Measurements from ENCODE around the gene KIF4A. TPM values are rescaled to one million over a fixed set of nuclear protein-coding genes. Genes with fewer than 3 reads are reported as not detected.

The KIF4A gene
- total RNA-seq, 2 experiments from 2014 or later: 29.9 to 40.7 TPM

GRCh38 chrX:70336767-70337166, 46.9 kb downstream of the KIF4A start:
- H3K4me3 ChIP-seq (ENCODE audit: low read depth, low read length, poor library complexity, severe bottlenecking): no peak overlapping the region
- intact Hi-C loops (cut with micrococcal nuclease; ENCODE audit: unreplicated experiment): no loop called here
- no peak overlapping the region for H3K4me2 ChIP-seq (ENCODE audit: low read length)
- peaks cover 66% of the 10 kb centered on the region for H3K36me3 ChIP-seq (ENCODE audit: insufficient read depth, low read length)
- H3K27ac ChIP-seq (ENCODE audit: low read depth, low read length, poor library complexity, severe bottlenecking): no peak overlapping the region
- no peaks in the 10 kb centered on the region for H4K20me1 ChIP-seq (ENCODE audit: insufficient read depth, low read length)
- CTCF ChIA-PET (ENCODE audit: unreplicated experiment): no interaction called here
- no peaks in the 10 kb centered on the region for H3K9me2 ChIP-seq (ENCODE audit: insufficient read depth, low read length)
- POLR2A ChIA-PET: no interaction called here
- no peak for DNase-seq (ENCODE audit: low spot score)
- TF ChIP-seq, protein P1, sequence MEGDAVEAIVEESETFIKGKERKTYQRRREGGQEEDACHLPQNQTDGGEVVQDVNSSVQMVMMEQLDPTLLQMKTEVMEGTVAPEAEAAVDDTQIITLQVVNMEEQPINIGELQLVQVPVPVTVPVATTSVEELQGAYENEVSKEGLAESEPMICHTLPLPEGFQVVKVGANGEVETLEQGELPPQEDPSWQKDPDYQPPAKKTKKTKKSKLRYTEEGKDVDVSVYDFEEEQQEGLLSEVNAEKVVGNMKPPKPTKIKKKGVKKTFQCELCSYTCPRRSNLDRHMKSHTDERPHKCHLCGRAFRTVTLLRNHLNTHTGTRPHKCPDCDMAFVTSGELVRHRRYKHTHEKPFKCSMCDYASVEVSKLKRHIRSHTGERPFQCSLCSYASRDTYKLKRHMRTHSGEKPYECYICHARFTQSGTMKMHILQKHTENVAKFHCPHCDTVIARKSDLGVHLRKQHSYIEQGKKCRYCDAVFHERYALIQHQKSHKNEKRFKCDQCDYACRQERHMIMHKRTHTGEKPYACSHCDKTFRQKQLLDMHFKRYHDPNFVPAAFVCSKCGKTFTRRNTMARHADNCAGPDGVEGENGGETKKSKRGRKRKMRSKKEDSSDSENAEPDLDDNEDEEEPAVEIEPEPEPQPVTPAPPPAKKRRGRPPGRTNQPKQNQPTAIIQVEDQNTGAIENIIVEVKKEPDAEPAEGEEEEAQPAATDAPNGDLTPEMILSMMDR (conservative IDR thresholded peaks at IDR 0.05; ENCODE audit: low read length): no peak
- TF ChIP-seq EZH2phosphoT487 (IDR thresholded peaks at IDR 0.05; ENCODE audit: borderline replicate concordance, low read depth, low read length): no peak
- no TSS peak for BruUV-seq (replicated peaks)
- H3K4me1 ChIP-seq (ENCODE audit: insufficient read depth, low read length, poor library complexity, severe bottlenecking): no peaks in the 10 kb centered on the region
- H3K9me3 ChIP-seq (ENCODE audit: low read length): no peaks in the 10 kb centered on the region
- H3K79me2 ChIP-seq (ENCODE audit: insufficient read depth, low read depth, low read length): no peaks in the 10 kb centered on the region
- H2AFZ ChIP-seq (ENCODE audit: low read length): no peak overlapping the region

DNA sequence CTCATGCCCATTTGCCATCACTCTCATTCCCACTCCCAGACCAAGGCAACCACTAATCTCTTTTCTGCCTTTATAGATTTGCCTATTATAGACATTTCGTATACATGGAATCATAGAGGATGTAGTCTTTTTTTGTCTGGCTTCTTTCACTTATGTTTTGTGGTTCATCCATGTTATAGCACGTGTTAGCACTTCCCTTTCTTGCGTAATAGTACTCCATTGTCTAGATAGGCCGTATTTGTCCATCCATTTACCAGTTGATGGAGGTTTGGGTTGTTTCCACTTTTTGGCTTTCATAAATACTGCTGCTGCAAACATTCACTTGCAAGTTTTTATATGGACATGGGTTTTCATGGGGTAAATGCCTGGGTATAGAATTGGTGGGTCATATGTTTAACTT, 48.4 kb downstream of the KIF4A start:
- H3K9me2 ChIP-seq (ENCODE audit: insufficient read depth, low read length): no peaks in the 10 kb centered on the region
- peaks cover 72% of the 10 kb centered on the region for H3K36me3 ChIP-seq (ENCODE audit: insufficient read depth, low read length)
- H3K27ac ChIP-seq (ENCODE audit: low read depth, low read length, poor library complexity, severe bottlenecking): no peak overlapping the region
- H3K4me2 ChIP-seq (ENCODE audit: low read length): no peak overlapping the region
- POLR2A ChIA-PET: no interaction called here
- H3K79me2 ChIP-seq (ENCODE audit: insufficient read depth, low read depth, low read length): no peaks in the 10 kb centered on the region
- DNase-seq (ENCODE audit: low spot score): no peak
- H4K20me1 ChIP-seq (ENCODE audit: insufficient read depth, low read length): no peaks in the 10 kb centered on the region
- TF ChIP-seq EZH2phosphoT487 (IDR thresholded peaks at IDR 0.05; ENCODE audit: borderline replicate concordance, low read depth, low read length): no peak
- TF ChIP-seq, protein P1 (conservative IDR thresholded peaks at IDR 0.05; ENCODE audit: low read length): no peak
- H3K9me3 ChIP-seq (ENCODE audit: low read length): no peaks in the 10 kb centered on the region
- no peak overlapping the region for H3K4me3 ChIP-seq (ENCODE audit: low read depth, low read length, poor library complexity, severe bottlenecking)
- intact Hi-C loops (cut with micrococcal nuclease; ENCODE audit: unreplicated experiment): no loop called here
- BruUV-seq (replicated peaks): no TSS peak
- CTCF ChIA-PET (ENCODE audit: unreplicated experiment): no interaction called here
- H2AFZ ChIP-seq (ENCODE audit: low read length): no peak overlapping the region
- H3K4me1 ChIP-seq (ENCODE audit: insufficient read depth, low read length, poor library complexity, severe bottlenecking): no peaks in the 10 kb centered on the region

- Histone ChIP-seq H3K79me2 (ENCODE audit: insufficient read depth, low read depth, low read length) (no peaks in the 10 kb centered on the region), H3K36me3 (ENCODE audit: insufficient read depth, low read length) (peaks cover 72% of the 10 kb centered on the region), H3K9me2 (ENCODE audit: insufficient read depth, low read length) (no peaks in the 10 kb centered on the region), H4K20me1 (ENCODE audit: insufficient read depth, low read length) (no peaks in the 10 kb centered on the region), H3K9me3 (ENCODE audit: low read length) (no peaks in the 10 kb centered on the region), H3K27ac (ENCODE audit: low read depth, low read length, poor library complexity, severe bottlenecking) (no peak overlapping the region), H2AFZ (ENCODE audit: low read length) (no peak overlapping the region), H3K4me1 (ENCODE audit: insufficient read depth, low read length, poor library complexity, severe bottlenecking) (no peaks in the 10 kb centered on the region), H3K4me2 (ENCODE audit: low read length) (no peak overlapping the region), H3K4me3 (ENCODE audit: low read depth, low read length, poor library complexity, severe bottlenecking) (no peak overlapping the region)
- intact Hi-C loops (cut with micrococcal nuclease; ENCODE audit: unreplicated experiment): no loop called here
- ChIA-PET POLR2A (interaction anchor here (1.9 kb wide), 1 partner anchor 15 kb away, joined by 6 read pairs; no protein-coding TSS in a partner anchor), CTCF (ENCODE audit: unreplicated experiment) (interaction anchor here (0.5 kb wide), 1 partner anchor 12 kb away, joined by 3 read pairs; no protein-coding TSS in a partner anchor)
- DNase-seq (ENCODE audit: low spot score): no peak
- TF ChIP-seq, protein P1 (conservative IDR thresholded peaks at IDR 0.05; ENCODE audit: low read length): no peak
- no peak for TF ChIP-seq EZH2phosphoT487 (IDR thresholded peaks at IDR 0.05; ENCODE audit: borderline replicate concordance, low read depth, low read length)
- BruUV-seq (replicated peaks): no TSS peak
Measured at GRCh38 chrX:70343435-70343834, 53.5 kb downstream of the KIF4A start.

Measured in OCI-LY7 (cell line).